ENCODE results near the gene ZNF771. TPM values are rescaled to one million over a fixed set of nuclear protein-coding genes. Genes with fewer than 3 reads are reported as not detected.

Gene ZNF771
- total RNA-seq, 4 donors from 2014 or later, result 5.4 to 15.7 (median 8.5) TPM

- H3K9me3 ChIP-seq, result no peaks in the 10 kb centered on the region
- no peak for TF ChIP-seq POLR2A (IDR thresholded peaks at IDR 0.05)
- TF ChIP-seq, protein P1, sequence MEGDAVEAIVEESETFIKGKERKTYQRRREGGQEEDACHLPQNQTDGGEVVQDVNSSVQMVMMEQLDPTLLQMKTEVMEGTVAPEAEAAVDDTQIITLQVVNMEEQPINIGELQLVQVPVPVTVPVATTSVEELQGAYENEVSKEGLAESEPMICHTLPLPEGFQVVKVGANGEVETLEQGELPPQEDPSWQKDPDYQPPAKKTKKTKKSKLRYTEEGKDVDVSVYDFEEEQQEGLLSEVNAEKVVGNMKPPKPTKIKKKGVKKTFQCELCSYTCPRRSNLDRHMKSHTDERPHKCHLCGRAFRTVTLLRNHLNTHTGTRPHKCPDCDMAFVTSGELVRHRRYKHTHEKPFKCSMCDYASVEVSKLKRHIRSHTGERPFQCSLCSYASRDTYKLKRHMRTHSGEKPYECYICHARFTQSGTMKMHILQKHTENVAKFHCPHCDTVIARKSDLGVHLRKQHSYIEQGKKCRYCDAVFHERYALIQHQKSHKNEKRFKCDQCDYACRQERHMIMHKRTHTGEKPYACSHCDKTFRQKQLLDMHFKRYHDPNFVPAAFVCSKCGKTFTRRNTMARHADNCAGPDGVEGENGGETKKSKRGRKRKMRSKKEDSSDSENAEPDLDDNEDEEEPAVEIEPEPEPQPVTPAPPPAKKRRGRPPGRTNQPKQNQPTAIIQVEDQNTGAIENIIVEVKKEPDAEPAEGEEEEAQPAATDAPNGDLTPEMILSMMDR (IDR thresholded peaks at IDR 0.05), result no peak
- H3K27me3 ChIP-seq, result no peaks in the 10 kb centered on the region
- peak overlapping the region; percentile 72 to 88 (median 85) for H3K27ac ChIP-seq
- peak overlapping the region; percentile 68 to 78 (median 73) for H3K4me3 ChIP-seq
- no peaks in the 10 kb centered on the region for H3K36me3 ChIP-seq
- H3K4me1 ChIP-seq, result peaks cover 0 to 19% (median 7%) of the 10 kb centered on the region in 4 donors
- no peak for DNase-seq
Measured at GRCh38 chr16:30407804-30408534, 563 bp downstream of the ZNF771 start.

DNA sequence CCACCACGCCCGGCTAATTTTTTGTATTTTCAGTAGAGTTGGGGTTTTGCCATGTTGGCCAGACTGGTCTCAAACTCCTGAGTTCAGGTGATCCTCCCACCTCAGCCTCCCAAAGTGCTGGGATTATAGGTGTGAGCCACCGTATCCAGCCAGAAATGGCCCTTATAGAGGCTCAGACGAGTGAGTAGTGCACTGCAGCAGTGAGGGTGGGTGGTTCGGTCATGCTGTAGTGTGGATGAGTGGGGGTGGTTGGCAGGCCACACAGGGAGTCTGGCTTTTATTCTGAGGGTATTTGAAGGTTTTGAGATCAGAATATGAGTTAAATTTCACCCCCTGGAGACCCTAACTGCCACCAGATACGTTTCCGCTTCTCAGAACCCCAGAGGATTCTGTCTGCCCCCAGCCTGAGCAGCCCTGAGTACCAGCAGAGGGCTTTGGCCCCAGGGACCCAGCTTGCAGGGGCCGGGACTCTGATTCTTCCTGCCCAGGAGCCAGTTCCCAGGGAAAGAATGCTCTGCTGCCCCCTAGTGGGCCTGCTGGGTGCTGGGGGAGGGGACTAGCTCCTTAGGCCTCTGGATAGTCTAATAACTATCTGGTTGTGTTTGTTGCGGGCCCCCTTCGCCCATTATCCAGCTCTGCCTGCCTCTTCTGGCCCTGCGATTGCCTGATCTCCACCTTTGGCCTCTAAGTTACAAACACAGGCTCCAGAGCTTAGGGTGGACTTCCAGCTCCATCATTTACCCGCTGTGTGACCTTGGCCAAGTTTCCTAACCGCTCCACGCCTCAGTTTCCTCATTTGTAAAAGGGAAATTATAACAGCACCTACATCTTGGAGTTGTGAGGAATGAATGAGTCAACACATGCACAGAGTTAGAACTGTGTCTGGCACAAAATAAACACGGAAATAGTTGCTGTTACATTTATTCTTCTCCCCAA is 2.0 kb downstream of the ZNF771 start:
- H3K27me3 ChIP-seq, result no peaks in the 10 kb centered on the region
- H3K4me3 ChIP-seq, result no peak overlapping the region
- no peaks in the 10 kb centered on the region for H3K36me3 ChIP-seq
- H3K4me1 ChIP-seq, result peaks cover 0 to 19% (median 7%) of the 10 kb centered on the region in 4 donors
- DNase-seq, result peak; percentile 92 to 97 (median 94)
- no peaks in the 10 kb centered on the region for H3K9me3 ChIP-seq
- TF ChIP-seq, protein P1 (IDR thresholded peaks at IDR 0.05), result peak; percentile 88 to 96 (median 92)
- peak in 1 of 2 donors; percentile 20 for TF ChIP-seq POLR2A (IDR thresholded peaks at IDR 0.05)
- H3K27ac ChIP-seq, result peak overlapping the region in 1 of 4 donors; percentile 45

- peaks cover under 1 to 21% (median 3%) of the 10 kb centered on the region in 4 donors for H3K4me1 ChIP-seq
- no peaks in the 10 kb centered on the region for H3K36me3 ChIP-seq
- no peak for TF ChIP-seq POLR2A (IDR thresholded peaks at IDR 0.05)
- TF ChIP-seq, protein P1 (IDR thresholded peaks at IDR 0.05), result no peak
- no peak for DNase-seq
- H3K4me3 ChIP-seq, result no peak overlapping the region
- no peaks in the 10 kb centered on the region for H3K9me3 ChIP-seq
- no peak overlapping the region for H3K27ac ChIP-seq
- no peaks in the 10 kb centered on the region for H3K27me3 ChIP-seq
Measured at GRCh38 chr16:30413112-30413806, 5.9 kb downstream of the ZNF771 start.

DNA sequence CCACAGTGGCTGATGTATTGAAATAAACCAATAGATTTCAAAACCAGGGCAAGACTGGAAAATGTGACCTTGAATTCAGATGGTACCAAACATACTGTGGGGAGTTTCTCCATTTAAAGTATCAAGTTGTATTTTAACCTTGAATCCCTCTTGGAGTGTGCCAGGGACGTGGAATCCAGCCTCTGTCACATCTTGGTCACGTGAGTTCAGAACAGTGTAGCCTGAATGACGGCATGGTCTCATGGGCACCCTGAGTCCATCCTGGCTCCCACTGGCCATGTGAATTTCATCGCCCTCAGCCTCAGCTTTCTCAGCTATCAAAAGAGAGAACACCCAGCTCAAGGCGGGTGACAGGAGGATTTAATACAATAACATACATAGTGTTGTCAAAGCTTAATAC is 6.8 kb downstream of the ZNF771 start:
- Histone ChIP-seq H3K4me3 (no peak overlapping the region), H3K27me3 (no peaks in the 10 kb centered on the region), H3K9me3 (no peaks in the 10 kb centered on the region), H3K36me3 (no peaks in the 10 kb centered on the region), H3K4me1 (peaks cover 0 to 19% (median 2%) of the 10 kb centered on the region in 4 donors), H3K27ac (no peak overlapping the region)
- DNase-seq, result no peak
- no peak for TF ChIP-seq POLR2A (IDR thresholded peaks at IDR 0.05)
- TF ChIP-seq, protein P1 (IDR thresholded peaks at IDR 0.05), result no peak

DNA sequence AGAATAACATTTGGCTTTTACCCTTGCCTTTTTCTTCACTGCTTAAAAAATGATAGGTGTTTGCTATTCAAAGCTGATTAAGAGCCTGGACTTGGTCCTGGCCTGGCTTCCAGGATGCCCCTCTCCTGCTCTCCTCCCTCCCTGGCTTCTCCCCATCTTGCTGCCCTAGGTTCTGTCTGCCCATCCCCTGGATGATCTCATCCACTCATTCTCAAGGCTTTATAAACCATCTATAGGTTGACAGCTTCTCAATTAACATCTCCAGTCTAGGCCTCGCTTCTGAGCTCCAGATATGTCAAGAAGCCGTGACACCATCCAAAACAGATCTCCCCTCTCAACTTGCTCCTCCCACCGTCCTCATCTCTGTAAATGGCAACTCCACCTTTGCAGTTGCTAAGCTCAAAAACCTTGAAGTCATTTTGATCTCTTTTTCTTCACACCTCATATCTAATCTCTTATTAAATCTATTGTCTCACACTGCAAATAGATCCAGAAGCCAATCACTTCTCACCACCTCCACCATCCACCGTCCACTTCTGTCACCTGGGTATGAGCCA is 8.7 kb downstream of the ZNF771 start:
- Histone ChIP-seq H3K27me3 (no peaks in the 10 kb centered on the region), H3K4me3 (no peak overlapping the region), H3K36me3 (no peaks in the 10 kb centered on the region), H3K9me3 (no peaks in the 10 kb centered on the region), H3K4me1 (peaks cover 0 to 11% (median 1%) of the 10 kb centered on the region in 4 donors), H3K27ac (no peak overlapping the region)
- TF ChIP-seq POLR2A (IDR thresholded peaks at IDR 0.05), result no peak
- TF ChIP-seq, protein P1 (IDR thresholded peaks at IDR 0.05), result no peak
- DNase-seq, result no peak

Measured in Peyer's patch (tissue), 4 donors.